Nephron progenitor cell (in vitro differentiated cells): ENCODE results near the gene TBC1D14.

Source experiments
- DNase-seq: peaks from one replicate; pipeline ENCODE4 v3.0.0; 2021
- H3K27ac Mint-ChIP-seq: 2 replicates; pipeline ENCODE4 v1.8.0; 2021; ENCODE audit warnings: mild to moderate bottlenecking, moderate library complexity, mixed read lengths
- H3K27me3 Mint-ChIP-seq: 2 replicates; pipeline ENCODE4 v1.8.0; 2021; ENCODE audit warnings: mild to moderate bottlenecking, low read depth, mixed read lengths; ENCODE audit not compliant: poor library complexity
- H3K36me3 Mint-ChIP-seq: 2 replicates; pipeline ENCODE4 v1.8.0; 2021; ENCODE audit warnings: low read depth, mixed read lengths
- H3K4me1 Mint-ChIP-seq: 2 replicates; pipeline ENCODE4 v1.8.0; 2021; ENCODE audit warnings: mixed read lengths
- H3K4me3 Mint-ChIP-seq: 2 replicates; pipeline ENCODE4 v1.8.0; 2021; ENCODE audit warnings: mild to moderate bottlenecking, moderate library complexity, mixed read lengths
- H3K9me3 Mint-ChIP-seq: 2 replicates; pipeline ENCODE4 v1.8.0; 2021; ENCODE audit warnings: mild to moderate bottlenecking, moderate library complexity, mixed read lengths
- CTCF ChIP-seq: fragments of 200-600 bp; sonication (generic); IDR thresholded peaks from 2 replicates; pipeline ENCODE4 v1.5.0; 2021; ENCODE audit warnings: antibody characterized with exemption

TBC1D14 gene

GRCh38 chr4:6874981-6875380, 34.6 kb upstream of the TBC1D14 start:
- Mint-ChIP-seq H3K4me3 (no peak overlapping the region), H3K27ac (no peak overlapping the region), H3K36me3 (peaks cover 54% of the 10 kb centered on the region), H3K9me3 (no peaks in the 10 kb centered on the region), H3K4me1 (no peaks in the 10 kb centered on the region), H3K27me3 (peaks cover 3% of the 10 kb centered on the region)
- TF ChIP-seq CTCF, result no peak
- DNase-seq, result no peak

- Mint-ChIP-seq H3K36me3 (peaks cover 57% of the 10 kb centered on the region), H3K4me3 (no peak overlapping the region), H3K4me1 (no peaks in the 10 kb centered on the region), H3K27ac (no peak overlapping the region), H3K27me3 (peaks cover 3% of the 10 kb centered on the region), H3K9me3 (no peaks in the 10 kb centered on the region)
- DNase-seq, result no peak
- no peak for TF ChIP-seq CTCF
Observed at GRCh38 chr4:6875431-6875831, 34.2 kb upstream of the TBC1D14 start.

- H3K27me3 Mint-ChIP-seq, result peaks cover 3% of the 10 kb centered on the region
Observed at GRCh38 chr4:6876440-6876839, 33.2 kb upstream of the TBC1D14 start.

GRCh38 chr4:6877067-6877466, 32.6 kb upstream of the TBC1D14 start:
- no peaks in the 10 kb centered on the region for H3K9me3 Mint-ChIP-seq
- H3K4me3 Mint-ChIP-seq, result no peak overlapping the region
- H3K27me3 Mint-ChIP-seq, result peaks cover 3% of the 10 kb centered on the region
- no peak for TF ChIP-seq CTCF
- H3K27ac Mint-ChIP-seq, result peak overlapping the region; percentile 55
- H3K4me1 Mint-ChIP-seq, result no peaks in the 10 kb centered on the region
- peaks cover 59% of the 10 kb centered on the region for H3K36me3 Mint-ChIP-seq
- DNase-seq, result no peak

More at GRCh38 chr4:6876440-6876839, 33.2 kb upstream of the TBC1D14 start:
- no peak overlapping the region for H3K4me3 Mint-ChIP-seq
- no peaks in the 10 kb centered on the region for H3K4me1 Mint-ChIP-seq
- H3K27ac Mint-ChIP-seq, result no peak overlapping the region
- DNase-seq, result no peak
- peaks cover 59% of the 10 kb centered on the region for H3K36me3 Mint-ChIP-seq
- no peak for TF ChIP-seq CTCF
- no peaks in the 10 kb centered on the region for H3K9me3 Mint-ChIP-seq

- Mint-ChIP-seq H3K27ac (peak overlapping the region; percentile 26), H3K9me3 (no peaks in the 10 kb centered on the region), H3K4me1 (no peaks in the 10 kb centered on the region), H3K4me3 (no peak overlapping the region), H3K27me3 (peaks cover 3% of the 10 kb centered on the region), H3K36me3 (peaks cover 70% of the 10 kb centered on the region)
- TF ChIP-seq CTCF, result no peak
- no peak for DNase-seq
Observed at GRCh38 chr4:6878451-6879059, 31.1 kb upstream of the TBC1D14 start.

- Mint-ChIP-seq H3K36me3 (peaks cover 71% of the 10 kb centered on the region), H3K27ac (peak overlapping the region; percentile 24), H3K4me1 (peaks cover 13% of the 10 kb centered on the region), H3K27me3 (peaks cover 3% of the 10 kb centered on the region), H3K9me3 (no peaks in the 10 kb centered on the region), H3K4me3 (no peak overlapping the region)
- no peak for DNase-seq
- TF ChIP-seq CTCF, result no peak
Observed at GRCh38 chr4:6880691-6881090, 28.9 kb upstream of the TBC1D14 start.
